K562 (cell line): ENCODE data around the gene SLC38A8. TPM values are rescaled to one million over a fixed set of nuclear protein-coding genes. Genes with fewer than 3 reads are reported as not detected.

Experiments used
- ARID1B ChIP-seq: fragments of 450-650 bp; IDR thresholded peaks from 2 replicates; pipeline ENCODE4 v1.6.1; 2016; ENCODE audit warnings: antibody characterized with exemption, mild to moderate bottlenecking, inconsistent platforms
- DPF2 ChIP-seq: fragments of 450-650 bp; IDR thresholded peaks from 2 replicates; pipeline ENCODE4 v1.6.1; 2016
- EP300 ChIP-seq: IDR thresholded peaks from 2 replicates; pipeline ENCODE4 v1.6.1; 2012; ENCODE audit warnings: low read length, improper control_type of control experiment
- JUND ChIP-seq, 2 experiments: IDR thresholded peaks; 2 replicates in 1 of 2; 3 replicates in 1 of 2; pipeline ENCODE4 v1.6.1; 2011; ENCODE audit warnings: borderline replicate concordance in 2 of 2, low read depth in 2 of 2, low read length in 2 of 2, improper control_type of control experiment in 1 of 2, missing biosample characterization in 1 of 2, missing genetic modification characterization in 1 of 2, missing genetic modification reagents in 1 of 2
- KDM2B ChIP-seq: fragments of 250-450 bp; sonication (Bioruptor Pico); IDR thresholded peaks from 2 replicates; pipeline ENCODE4 v1.8.0; 2021; ENCODE audit warnings: mild to moderate bottlenecking, moderate library complexity
- KHSRP ChIP-seq: fragments of 450-650 bp; IDR thresholded peaks from 2 replicates; pipeline ENCODE4 v1.6.1; 2017
- NFYB ChIP-seq: IDR thresholded peaks from 2 replicates; pipeline ENCODE4 v1.6.1; 2011; ENCODE audit warnings: mild to moderate bottlenecking, moderate library complexity; ENCODE audit not compliant: insufficient read length; ENCODE audit errors: extremely low read depth
- NR2C1 ChIP-seq, 2 experiments: fragments of 450-650 bp; IDR thresholded peaks; 2 replicates each; pipeline ENCODE4 v1.6.1; 2017; ENCODE audit warnings: mild to moderate bottlenecking in 2 of 2, antibody characterized with exemption in 1 of 2, inconsistent platforms in 1 of 2, missing compliant biosample characterization in 1 of 2, missing genetic modification characterization in 1 of 2
- PHB ChIP-seq: fragments of 250-450 bp; sonication (Bioruptor Pico); IDR thresholded peaks from 2 replicates; pipeline ENCODE4 v1.5.0; 2021
- RBM15 ChIP-seq: fragments of 200-400 bp; formaldehyde crosslinking; IDR thresholded peaks from 2 replicates; pipeline ENCODE4 v1.6.1; 2018; ENCODE audit warnings: mild to moderate bottlenecking, low read length, moderate library complexity; ENCODE audit not compliant: insufficient read depth
- SMC3 ChIP-seq: conservative IDR thresholded peaks from 2 replicates; pipeline ENCODE4 v1.6.1; 2011; ENCODE audit warnings: low read depth, low read length, improper control_type of control experiment; ENCODE audit not compliant: insufficient read depth
- ZBTB7A ChIP-seq: IDR thresholded peaks from 2 replicates; pipeline ENCODE4 v1.6.1; 2011; ENCODE audit warnings: low read depth, mild to moderate bottlenecking, low read length, moderate library complexity, borderline replicate concordance; ENCODE audit not compliant: control insufficient read depth
- ZEB2 ChIP-seq: fragments of 450-650 bp; IDR thresholded peaks from 2 replicates; pipeline ENCODE4 v1.6.1; 2016
- ZNF124 ChIP-seq: sonication (generic); formaldehyde crosslinking; IDR thresholded peaks from 2 replicates; pipeline ENCODE4 v1.8.1; 2022; ENCODE audit warnings: missing genetic modification reagents
- ZNF224 ChIP-seq: sonication (generic); formaldehyde crosslinking; IDR thresholded peaks from 2 replicates; pipeline ENCODE4 v1.8.0; 2022; ENCODE audit warnings: mild to moderate bottlenecking, missing genetic modification reagents
- ZNF282 ChIP-seq: sonication (generic); formaldehyde crosslinking; IDR thresholded peaks from 2 replicates; pipeline ENCODE4 v1.8.1; 2023; ENCODE audit warnings: missing genetic modification reagents
- ZNF551 ChIP-seq: fragments of 250-450 bp; sonication (Bioruptor Pico); IDR thresholded peaks from 2 replicates; pipeline ENCODE4 v1.5.0; 2021; ENCODE audit warnings: mild to moderate bottlenecking, moderate library complexity
- ZNF589 ChIP-seq: fragments of 200-800 bp; sonication (Bioruptor generic); IDR thresholded peaks from 2 replicates; pipeline ENCODE4 v1.6.1; 2016; ENCODE audit warnings: low read depth, missing genetic modification characterization, missing compliant biosample characterization
- polyA plus RNA-seq, 8 experiments: library from polyadenylated mRNA; depleted of rRNA in 4 of 8; stranded (reverse) in 5 of 8; unstranded in 3 of 8; fragments of >200 nt; fragmentation: Nextera tagmentation in 2 of 8; fragmentation: Illumina TruSeq in 1 of 8; extraction: Ambion mirVana in 2 of 8; extraction: Trizol in 1 of 8; gene quantifications; 2 replicates each; pipeline versions ENCODE4 v1.2.1 to v1.2.3, GENCODE V29; 2011 to 2014; ENCODE audit warnings: inconsistent platforms in 1 of 8, missing spikeins in 1 of 8
- total RNA-seq, 7 experiments: library from RNA; depleted of rRNA in 6 of 7; stranded (reverse); fragments of >200 nt in 6 of 7; fragmentation: Illumina TruSeq in 2 of 7; extraction: Trizol in 2 of 7; gene quantifications; 2 replicates each; pipeline versions ENCODE4 v1.2.1 to v1.2.3, GENCODE V29; 2011 to 2021; ENCODE audit warnings: low replicate concordance in 1 of 7
- TF ChIP-seq, protein P1 (sequence below): fragments of 250-450 bp; sonication (Bioruptor Pico); IDR thresholded peaks from 2 replicates; pipeline ENCODE4 v1.9.0; 2021; ENCODE audit warnings: mild to moderate bottlenecking, inconsistent platforms
- TF ChIP-seq, protein P2 (sequence below): sonication (generic); formaldehyde crosslinking; IDR thresholded peaks from 2 replicates; pipeline ENCODE4 v1.5.0; 2020; ENCODE audit warnings: missing genetic modification reagents
- TF ChIP-seq, protein P3 (sequence below), 2 experiments: fragments of 450-650 bp; conservative IDR thresholded peaks; 2 replicates each; pipeline ENCODE4 v1.6.1; 2017; ENCODE audit warnings: mild to moderate bottlenecking in 2 of 2, moderate library complexity in 2 of 2
- TF ChIP-seq, protein P4 (sequence below): conservative IDR thresholded peaks from 2 replicates; pipeline ENCODE4 v1.6.1; 2011; ENCODE audit warnings: low read depth, mild to moderate bottlenecking, low read length; ENCODE audit not compliant: control insufficient read depth

The SLC38A8 gene
- total and polyA plus RNA-seq, 9 of the 15 experiments (the other 6 are each of a cell fraction or from before 2014, with no cell fraction given): 0.28 TPM; not detected in 8

DNA sequence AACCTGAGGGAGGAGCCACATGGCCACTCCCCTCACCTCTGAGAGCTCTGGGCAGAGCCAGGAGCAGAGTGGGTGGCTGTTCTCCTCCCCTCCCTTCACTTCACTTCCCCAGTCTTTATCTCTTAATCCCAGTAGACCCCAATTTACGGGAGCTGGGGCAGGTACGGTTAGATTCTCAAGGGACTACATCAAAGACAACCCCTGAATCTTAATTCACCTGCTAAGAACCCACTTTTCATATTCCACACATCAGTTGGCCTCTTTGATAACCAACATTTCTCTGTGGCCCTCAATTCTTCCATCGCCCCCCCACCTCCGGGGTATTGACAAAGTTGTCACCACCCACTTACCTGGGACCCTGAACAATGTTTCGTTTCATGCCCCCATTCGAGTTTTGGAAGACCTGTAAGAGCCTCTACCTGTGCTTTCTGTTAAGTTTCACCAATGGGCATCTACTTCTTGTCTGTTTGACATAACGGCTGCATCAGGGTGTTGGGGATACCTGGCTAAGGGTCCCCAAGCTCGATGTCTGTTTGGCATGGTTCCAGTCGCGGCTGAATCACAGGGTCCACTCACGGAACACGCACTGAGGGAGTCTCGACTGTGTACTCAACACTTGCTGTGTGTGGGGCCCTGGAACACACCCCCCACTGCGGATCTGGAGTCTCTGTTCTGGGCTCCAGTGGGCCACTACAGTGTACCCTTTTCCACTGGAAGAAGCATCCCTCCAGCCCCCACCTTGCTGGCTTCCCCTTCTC is 27.8 kb downstream of the SLC38A8 start (continued):
- TF ChIP-seq, protein P1, sequence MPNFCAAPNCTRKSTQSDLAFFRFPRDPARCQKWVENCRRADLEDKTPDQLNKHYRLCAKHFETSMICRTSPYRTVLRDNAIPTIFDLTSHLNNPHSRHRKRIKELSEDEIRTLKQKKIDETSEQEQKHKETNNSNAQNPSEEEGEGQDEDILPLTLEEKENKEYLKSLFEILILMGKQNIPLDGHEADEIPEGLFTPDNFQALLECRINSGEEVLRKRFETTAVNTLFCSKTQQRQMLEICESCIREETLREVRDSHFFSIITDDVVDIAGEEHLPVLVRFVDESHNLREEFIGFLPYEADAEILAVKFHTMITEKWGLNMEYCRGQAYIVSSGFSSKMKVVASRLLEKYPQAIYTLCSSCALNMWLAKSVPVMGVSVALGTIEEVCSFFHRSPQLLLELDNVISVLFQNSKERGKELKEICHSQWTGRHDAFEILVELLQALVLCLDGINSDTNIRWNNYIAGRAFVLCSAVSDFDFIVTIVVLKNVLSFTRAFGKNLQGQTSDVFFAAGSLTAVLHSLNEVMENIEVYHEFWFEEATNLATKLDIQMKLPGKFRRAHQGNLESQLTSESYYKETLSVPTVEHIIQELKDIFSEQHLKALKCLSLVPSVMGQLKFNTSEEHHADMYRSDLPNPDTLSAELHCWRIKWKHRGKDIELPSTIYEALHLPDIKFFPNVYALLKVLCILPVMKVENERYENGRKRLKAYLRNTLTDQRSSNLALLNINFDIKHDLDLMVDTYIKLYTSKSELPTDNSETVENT (CRISPR knock-in tag): no peak
- TF ChIP-seq EP300 (0 out of 2 replicates have a peak, but pooled peaks have one; percentile 4), ARID1B (peak; percentile 26; the same call in 1 of the 2 replicates), KDM2B (CRISPR knock-in tag) (no peak), SMC3 (0 out of 2 replicates have a peak, but pooled peaks have one; percentile 6), DPF2 (peak; percentile 78), ZNF224 (CRISPR knock-in tag) (no peak), ZNF551 (CRISPR knock-in tag) (no peak), PHB (CRISPR knock-in tag) (peak; percentile 53; the same call in 1 of the 2 replicates), ZBTB7A (0 out of 2 replicates have a peak, but pooled peaks have one; percentile 40), KHSRP (no peak), ZNF124 (CRISPR knock-in tag) (no peak), ZNF589 (CRISPR knock-in tag) (no peak), NR2C1 (IDR thresholded peaks at IDR 0.05) (no peak), NR2C1 (tag; IDR thresholded peaks at IDR 0.05) (no peak), JUND (IDR thresholded peaks at IDR 0.05; ENCODE audit: borderline replicate concordance, low read depth, low read length) (no peak), JUND (tag; IDR thresholded peaks at IDR 0.05; ENCODE audit: borderline replicate concordance, low read depth, low read length) (no peak), RBM15 (no peak), ZEB2 (0 out of 2 replicates have a peak, but pooled peaks have one; percentile 12), ZNF282 (CRISPR knock-in tag) (0 out of 2 replicates have a peak, but pooled peaks have one; percentile 52), NFYB (no peak)
- TF ChIP-seq, protein P2, sequence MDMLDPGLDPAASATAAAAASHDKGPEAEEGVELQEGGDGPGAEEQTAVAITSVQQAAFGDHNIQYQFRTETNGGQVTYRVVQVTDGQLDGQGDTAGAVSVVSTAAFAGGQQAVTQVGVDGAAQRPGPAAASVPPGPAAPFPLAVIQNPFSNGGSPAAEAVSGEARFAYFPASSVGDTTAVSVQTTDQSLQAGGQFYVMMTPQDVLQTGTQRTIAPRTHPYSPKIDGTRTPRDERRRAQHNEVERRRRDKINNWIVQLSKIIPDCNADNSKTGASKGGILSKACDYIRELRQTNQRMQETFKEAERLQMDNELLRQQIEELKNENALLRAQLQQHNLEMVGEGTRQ: peak; percentile 61
- TF ChIP-seq, protein P3, sequence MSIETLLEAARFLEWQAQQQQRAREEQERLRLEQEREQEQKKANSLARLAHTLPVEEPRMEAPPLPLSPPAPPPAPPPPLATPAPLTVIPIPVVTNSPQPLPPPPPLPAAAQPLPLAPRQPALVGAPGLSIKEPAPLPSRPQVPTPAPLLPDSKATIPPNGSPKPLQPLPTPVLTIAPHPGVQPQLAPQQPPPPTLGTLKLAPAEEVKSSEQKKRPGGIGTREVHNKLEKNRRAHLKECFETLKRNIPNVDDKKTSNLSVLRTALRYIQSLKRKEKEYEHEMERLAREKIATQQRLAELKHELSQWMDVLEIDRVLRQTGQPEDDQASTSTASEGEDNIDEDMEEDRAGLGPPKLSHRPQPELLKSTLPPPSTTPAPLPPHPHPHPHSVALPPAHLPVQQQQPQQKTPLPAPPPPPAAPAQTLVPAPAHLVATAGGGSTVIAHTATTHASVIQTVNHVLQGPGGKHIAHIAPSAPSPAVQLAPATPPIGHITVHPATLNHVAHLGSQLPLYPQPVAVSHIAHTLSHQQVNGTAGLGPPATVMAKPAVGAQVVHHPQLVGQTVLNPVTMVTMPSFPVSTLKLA (conservative IDR thresholded peaks at IDR 0.05): peak in 1 of 2 experiments; percentile 18; a peak in 1 of 4 replicates
- TF ChIP-seq, protein P4, sequence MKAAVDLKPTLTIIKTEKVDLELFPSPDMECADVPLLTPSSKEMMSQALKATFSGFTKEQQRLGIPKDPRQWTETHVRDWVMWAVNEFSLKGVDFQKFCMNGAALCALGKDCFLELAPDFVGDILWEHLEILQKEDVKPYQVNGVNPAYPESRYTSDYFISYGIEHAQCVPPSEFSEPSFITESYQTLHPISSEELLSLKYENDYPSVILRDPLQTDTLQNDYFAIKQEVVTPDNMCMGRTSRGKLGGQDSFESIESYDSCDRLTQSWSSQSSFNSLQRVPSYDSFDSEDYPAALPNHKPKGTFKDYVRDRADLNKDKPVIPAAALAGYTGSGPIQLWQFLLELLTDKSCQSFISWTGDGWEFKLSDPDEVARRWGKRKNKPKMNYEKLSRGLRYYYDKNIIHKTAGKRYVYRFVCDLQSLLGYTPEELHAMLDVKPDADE: no peak
